C4-2B (cell line): Measurements from ENCODE around the gene LRP5.

Source experiments
- H3K27ac ChIP-seq: fragments of 450-650 bp; 2 replicates; pipeline ENCODE4 v1.5.1; 2017
- CTCF ChIP-seq: fragments of 450-650 bp; conservative IDR thresholded peaks from 2 replicates; pipeline ENCODE4 v1.5.1; 2017; ENCODE audit warnings: mild to moderate bottlenecking
- ZFX ChIP-seq: fragments of 450-650 bp; IDR thresholded peaks from 2 replicates; pipeline ENCODE4 v1.6.1; 2017

LRP5 gene

DNA sequence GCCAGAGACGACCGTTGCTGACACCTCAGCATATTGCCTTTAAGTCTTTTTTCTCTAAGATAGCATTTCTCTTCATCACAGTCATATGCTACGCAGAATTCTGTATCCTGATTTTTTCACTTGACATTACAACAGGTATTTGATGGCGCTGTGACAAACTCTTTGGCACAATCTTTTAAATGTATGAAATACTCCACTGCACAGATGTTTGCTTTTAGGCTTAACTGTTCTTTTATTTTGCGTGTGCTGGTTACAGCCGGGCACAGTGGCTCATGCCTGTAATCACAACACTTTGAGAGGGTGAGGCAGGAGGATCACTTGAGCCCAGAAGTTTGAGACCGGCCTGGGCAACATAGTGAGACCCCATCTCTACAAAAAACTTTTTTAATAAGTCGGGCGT lies 96.1 kb downstream of the LRP5 start:
- no peak overlapping the region for H3K27ac ChIP-seq
- TF ChIP-seq CTCF (no peak), ZFX (no peak)

DNA sequence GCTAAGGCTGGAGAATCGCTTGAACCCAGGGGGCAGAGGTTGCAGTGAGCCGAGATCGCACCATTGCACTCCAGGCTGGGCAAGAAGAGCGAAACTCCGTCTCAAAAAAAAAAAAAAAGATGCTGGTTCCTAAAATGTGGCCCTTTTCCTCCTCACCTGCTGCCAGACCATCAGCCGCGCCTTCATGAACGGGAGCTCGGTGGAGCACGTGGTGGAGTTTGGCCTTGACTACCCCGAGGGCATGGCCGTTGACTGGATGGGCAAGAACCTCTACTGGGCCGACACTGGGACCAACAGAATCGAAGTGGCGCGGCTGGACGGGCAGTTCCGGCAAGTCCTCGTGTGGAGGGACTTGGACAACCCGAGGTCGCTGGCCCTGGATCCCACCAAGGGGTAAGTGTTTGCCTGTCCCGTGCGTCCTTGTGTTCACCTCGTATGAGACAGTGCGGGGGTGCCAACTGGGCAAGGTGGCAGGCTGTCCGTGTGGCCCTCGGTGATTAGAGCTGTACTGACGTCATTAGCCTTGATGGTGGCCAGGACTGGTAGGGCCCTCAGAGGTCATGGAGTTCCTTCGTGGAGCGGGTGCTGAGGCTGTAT lies 97.5 kb downstream of the LRP5 start:
- TF ChIP-seq CTCF: no peak
- no peak for TF ChIP-seq ZFX
- no peak overlapping the region for H3K27ac ChIP-seq

DNA sequence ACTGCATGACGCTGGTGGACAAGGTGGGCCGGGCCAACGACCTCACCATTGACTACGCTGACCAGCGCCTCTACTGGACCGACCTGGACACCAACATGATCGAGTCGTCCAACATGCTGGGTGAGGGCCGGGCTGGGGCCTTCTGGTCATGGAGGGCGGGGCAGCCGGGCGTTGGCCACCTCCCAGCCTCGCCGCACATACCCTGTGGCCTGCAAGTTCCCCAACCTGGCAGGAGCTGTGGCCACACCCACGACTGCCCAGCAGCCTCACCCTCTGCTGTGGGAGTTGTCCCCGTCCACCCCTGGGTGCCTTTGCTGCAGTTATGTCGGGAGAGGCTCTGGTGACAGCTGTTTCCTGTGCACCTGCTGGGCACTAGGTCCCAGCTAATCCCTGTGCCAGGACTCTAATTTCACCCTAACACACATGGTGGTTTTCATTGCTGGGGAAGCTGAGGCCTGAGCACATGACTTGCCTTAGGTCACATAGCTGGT lies 99.2 kb downstream of the LRP5 start:
- TF ChIP-seq CTCF: no peak
- no peak for TF ChIP-seq ZFX
- H3K27ac ChIP-seq: no peak overlapping the region

- H3K27ac ChIP-seq: no peak overlapping the region
- TF ChIP-seq ZFX (no peak), CTCF (no peak)
These were observed 100.4 kb downstream of the LRP5 start for GRCh38 chr11:68412593-68413475.

DNA sequence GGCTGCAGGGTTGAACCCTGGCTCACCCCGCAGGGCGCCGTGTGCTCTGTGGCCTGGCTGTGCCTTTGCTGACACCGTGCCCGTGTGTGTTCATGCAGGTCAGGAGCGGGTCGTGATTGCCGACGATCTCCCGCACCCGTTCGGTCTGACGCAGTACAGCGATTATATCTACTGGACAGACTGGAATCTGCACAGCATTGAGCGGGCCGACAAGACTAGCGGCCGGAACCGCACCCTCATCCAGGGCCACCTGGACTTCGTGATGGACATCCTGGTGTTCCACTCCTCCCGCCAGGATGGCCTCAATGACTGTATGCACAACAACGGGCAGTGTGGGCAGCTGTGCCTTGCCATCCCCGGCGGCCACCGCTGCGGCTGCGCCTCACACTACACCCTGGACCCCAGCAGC lies 101.2 kb downstream of the LRP5 start:
- H3K27ac ChIP-seq: no peak overlapping the region
- no peak for TF ChIP-seq ZFX
- no peak for TF ChIP-seq CTCF

- TF ChIP-seq CTCF (no peak), ZFX (no peak)
- H3K27ac ChIP-seq: no peak overlapping the region
These were observed 102.3 kb downstream of the LRP5 start for GRCh38 chr11:68414496-68415221.

- H3K27ac ChIP-seq: no peak overlapping the region
- TF ChIP-seq ZFX (no peak), CTCF (no peak)
These were observed 103.7 kb downstream of the LRP5 start for GRCh38 chr11:68416070-68416578.
